Uterus (tissue), 2 donors: Measurements from ENCODE around the gene CHST11.

Experiments used
- POLR2A ChIP-seq, 2 donors: fragments of 450-650 bp; IDR thresholded peaks; one replicate each; pipeline ENCODE4 v1.6.1; 2016; ENCODE audit warnings: antibody characterized with exemption in 2 of 2, mild to moderate bottlenecking in 1 of 2, moderate library complexity in 1 of 2
- TF ChIP-seq, protein P1 (sequence below), 4 experiments: fragments of 200-600 bp in 2 of 4; fragments of 450-650 bp in 2 of 4; sonication (generic) in 2 of 4; IDR thresholded peaks; one replicate each; pipeline ENCODE4 v1.5.1; 2016 to 2019; ENCODE audit warnings: antibody characterized with exemption in 4 of 4, mild to moderate bottlenecking in 2 of 4, moderate library complexity in 1 of 4

GRCh38 chr12:104493496-104493895 is 36.7 kb downstream of the CHST11 start:
- TF ChIP-seq, protein P1, sequence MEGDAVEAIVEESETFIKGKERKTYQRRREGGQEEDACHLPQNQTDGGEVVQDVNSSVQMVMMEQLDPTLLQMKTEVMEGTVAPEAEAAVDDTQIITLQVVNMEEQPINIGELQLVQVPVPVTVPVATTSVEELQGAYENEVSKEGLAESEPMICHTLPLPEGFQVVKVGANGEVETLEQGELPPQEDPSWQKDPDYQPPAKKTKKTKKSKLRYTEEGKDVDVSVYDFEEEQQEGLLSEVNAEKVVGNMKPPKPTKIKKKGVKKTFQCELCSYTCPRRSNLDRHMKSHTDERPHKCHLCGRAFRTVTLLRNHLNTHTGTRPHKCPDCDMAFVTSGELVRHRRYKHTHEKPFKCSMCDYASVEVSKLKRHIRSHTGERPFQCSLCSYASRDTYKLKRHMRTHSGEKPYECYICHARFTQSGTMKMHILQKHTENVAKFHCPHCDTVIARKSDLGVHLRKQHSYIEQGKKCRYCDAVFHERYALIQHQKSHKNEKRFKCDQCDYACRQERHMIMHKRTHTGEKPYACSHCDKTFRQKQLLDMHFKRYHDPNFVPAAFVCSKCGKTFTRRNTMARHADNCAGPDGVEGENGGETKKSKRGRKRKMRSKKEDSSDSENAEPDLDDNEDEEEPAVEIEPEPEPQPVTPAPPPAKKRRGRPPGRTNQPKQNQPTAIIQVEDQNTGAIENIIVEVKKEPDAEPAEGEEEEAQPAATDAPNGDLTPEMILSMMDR (IDR thresholded peaks at IDR 0.05), result no peak
- TF ChIP-seq POLR2A (IDR thresholded peaks at IDR 0.05), result no peak
